Suprapubic skin (tissue), 4 donors: ENCODE results near the gene TANGO2. TPM values are rescaled to one million over a fixed set of nuclear protein-coding genes. Genes with fewer than 3 reads are reported as not detected.

Experiments
- DNase-seq, 2 donors: peaks; one replicate each; pipeline ENCODE4 v3.0.0-alpha.2; 2019; ENCODE audit warnings: low spot score in 2 of 2
- H3K27ac ChIP-seq: fragments of 200-600 bp; sonication (generic); one replicate; pipeline ENCODE4 v1.5.1; 2019
- H3K27me3 ChIP-seq: fragments of 200-600 bp; sonication (generic); one replicate; pipeline ENCODE4 v1.5.1; 2019
- H3K36me3 ChIP-seq: fragments of 200-600 bp; sonication (generic); one replicate; pipeline ENCODE4 v1.5.1; 2019
- H3K4me1 ChIP-seq: fragments of 200-600 bp; sonication (generic); one replicate; pipeline ENCODE4 v1.5.1; 2019
- H3K4me3 ChIP-seq: fragments of 200-600 bp; sonication (generic); one replicate; pipeline ENCODE4 v1.5.1; 2019; ENCODE audit warnings: mild to moderate bottlenecking
- H3K9me3 ChIP-seq: fragments of 200-600 bp; sonication (generic); one replicate; pipeline ENCODE4 v1.5.1; 2019
- EP300 ChIP-seq: sonication (generic); formaldehyde crosslinking; IDR thresholded peaks from one replicate; pipeline ENCODE4 v1.6.1; 2017; ENCODE audit warnings: antibody characterized with exemption
- POLR2A ChIP-seq, 2 donors: fragments of 450-650 bp; IDR thresholded peaks; one replicate each; pipeline ENCODE4 v1.6.1; 2017; ENCODE audit warnings: antibody characterized with exemption in 2 of 2, mild to moderate bottlenecking in 2 of 2, moderate library complexity in 2 of 2
- POLR2AphosphoS5 ChIP-seq, 3 donors: sonication (generic); formaldehyde crosslinking; IDR thresholded peaks; one replicate each; pipeline ENCODE4 v1.6.1; 2017; ENCODE audit warnings: antibody characterized with exemption in 3 of 3
- WGBS: methylation state at CpG from one replicate; pipeline ENCODE4 v1.1.5; 2018; 5-methylcytosine and 5-hydroxymethylcytosine counted together
- total RNA-seq, 4 donors: library from RNA; depleted of rRNA; stranded (reverse); fragments of >200 nt; gene quantifications; one replicate each; pipeline ENCODE4 v1.1.0, GENCODE V29; 2016
- TF ChIP-seq, protein P1 (sequence below), 2 donors: fragments of 200-600 bp in 1 of 2; fragments of 450-650 bp in 1 of 2; sonication (generic) in 1 of 2; IDR thresholded peaks; one replicate each; pipeline ENCODE4 v1.5.1; 2016 to 2019; ENCODE audit warnings: antibody characterized with exemption in 2 of 2, mild to moderate bottlenecking in 1 of 2, moderate library complexity in 1 of 2

Gene TANGO2
- total RNA-seq, 4 donors from 2014 or later: 23.1 to 31.9 (median 26.8) TPM

DNA sequence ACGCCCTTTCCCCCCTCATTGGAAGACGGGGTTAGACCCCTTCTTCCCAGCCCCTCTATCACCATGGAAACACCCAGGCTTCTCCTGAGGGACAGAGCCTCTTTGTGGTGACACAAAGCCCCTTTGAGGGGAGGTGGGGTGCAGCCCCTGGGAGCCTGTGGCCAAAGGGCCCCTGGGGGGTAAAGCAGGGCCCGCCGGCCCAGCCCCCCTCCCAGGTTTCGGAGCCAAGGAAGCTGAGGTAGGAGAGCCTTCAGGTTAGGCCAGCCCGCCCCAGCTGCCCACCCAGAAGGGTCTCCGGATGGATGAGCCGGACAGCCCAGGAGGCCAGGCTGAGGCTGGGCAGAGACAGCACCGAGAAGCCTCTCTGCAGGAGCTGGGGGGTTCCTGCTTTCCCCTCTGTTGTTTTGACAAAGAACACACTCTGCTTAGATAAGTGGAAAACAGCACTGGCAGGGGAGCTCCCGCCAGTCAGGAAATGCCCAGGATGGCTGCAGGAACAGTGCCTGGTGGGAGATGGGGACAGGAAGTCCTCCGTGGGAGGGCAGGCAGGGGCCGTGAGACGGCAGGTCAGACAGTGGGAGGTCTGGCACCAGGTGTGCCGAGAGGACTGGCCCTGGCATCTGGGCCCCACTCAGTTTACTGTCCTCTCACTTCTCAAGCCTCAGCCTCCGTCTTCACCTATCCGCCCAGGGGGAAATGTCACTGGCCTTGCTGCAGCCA is 22.5 kb upstream of the TANGO2 start:
- H3K9me3 ChIP-seq: no peaks in the 10 kb centered on the region
- DNase-seq: peak in 1 of 2 donors; percentile 48
- 82% methylated on average over 4 of the region's 16 CpGs for WGBS
- H3K36me3 ChIP-seq: no peaks in the 10 kb centered on the region
- TF ChIP-seq, protein P1, sequence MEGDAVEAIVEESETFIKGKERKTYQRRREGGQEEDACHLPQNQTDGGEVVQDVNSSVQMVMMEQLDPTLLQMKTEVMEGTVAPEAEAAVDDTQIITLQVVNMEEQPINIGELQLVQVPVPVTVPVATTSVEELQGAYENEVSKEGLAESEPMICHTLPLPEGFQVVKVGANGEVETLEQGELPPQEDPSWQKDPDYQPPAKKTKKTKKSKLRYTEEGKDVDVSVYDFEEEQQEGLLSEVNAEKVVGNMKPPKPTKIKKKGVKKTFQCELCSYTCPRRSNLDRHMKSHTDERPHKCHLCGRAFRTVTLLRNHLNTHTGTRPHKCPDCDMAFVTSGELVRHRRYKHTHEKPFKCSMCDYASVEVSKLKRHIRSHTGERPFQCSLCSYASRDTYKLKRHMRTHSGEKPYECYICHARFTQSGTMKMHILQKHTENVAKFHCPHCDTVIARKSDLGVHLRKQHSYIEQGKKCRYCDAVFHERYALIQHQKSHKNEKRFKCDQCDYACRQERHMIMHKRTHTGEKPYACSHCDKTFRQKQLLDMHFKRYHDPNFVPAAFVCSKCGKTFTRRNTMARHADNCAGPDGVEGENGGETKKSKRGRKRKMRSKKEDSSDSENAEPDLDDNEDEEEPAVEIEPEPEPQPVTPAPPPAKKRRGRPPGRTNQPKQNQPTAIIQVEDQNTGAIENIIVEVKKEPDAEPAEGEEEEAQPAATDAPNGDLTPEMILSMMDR (IDR thresholded peaks at IDR 0.05): no peak
- no peak for TF ChIP-seq POLR2AphosphoS5 (IDR thresholded peaks at IDR 0.05)
- no peak for TF ChIP-seq EP300
- TF ChIP-seq POLR2A (IDR thresholded peaks at IDR 0.05): no peak
- H3K27me3 ChIP-seq: no peaks in the 10 kb centered on the region
- H3K27ac ChIP-seq: no peak overlapping the region
- H3K4me1 ChIP-seq: peaks cover 22% of the 10 kb centered on the region
- H3K4me3 ChIP-seq: no peak overlapping the region

DNA sequence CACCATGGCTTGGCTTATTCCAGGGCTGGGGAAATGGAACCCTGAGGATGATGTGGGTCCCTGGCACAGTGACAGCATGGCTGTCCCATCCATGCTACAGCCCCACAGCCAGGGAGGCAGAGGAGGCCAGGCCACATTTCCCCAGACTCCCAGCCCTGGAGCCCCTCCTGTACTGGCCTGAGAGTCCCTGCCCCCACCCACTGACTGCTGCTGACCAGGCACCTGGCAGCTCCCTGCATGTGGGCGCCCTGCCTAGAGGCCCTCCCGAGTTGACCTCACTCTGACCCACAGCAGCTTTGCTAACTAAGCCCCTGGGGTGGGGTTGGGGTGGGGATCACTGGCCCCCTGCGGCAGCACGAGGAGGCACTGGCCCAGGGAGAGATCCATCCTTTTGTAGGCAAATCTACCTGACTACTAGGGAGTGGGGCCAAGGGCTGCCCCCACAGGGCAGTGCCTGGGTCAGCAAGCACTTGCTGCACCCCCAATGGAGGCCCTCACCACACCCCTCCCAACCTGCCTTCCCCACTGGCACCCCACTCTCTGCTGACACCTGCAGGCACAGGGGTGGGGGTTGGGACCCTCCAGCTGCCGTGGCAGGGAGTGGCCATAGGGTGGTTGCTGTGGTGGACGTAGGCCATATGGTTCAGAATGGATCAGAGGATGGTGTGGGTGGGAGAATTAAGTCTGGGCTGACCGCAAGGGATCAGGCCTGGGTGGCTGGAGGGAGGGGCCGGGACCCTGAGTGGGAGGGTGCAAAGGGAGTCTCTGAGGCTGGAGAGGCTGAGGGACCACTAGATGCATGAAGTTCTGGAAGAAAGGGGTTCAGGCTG is 21.7 kb upstream of the TANGO2 start:
- DNase-seq: peak in 1 of 2 donors; percentile 59
- Histone ChIP-seq H3K36me3 (no peaks in the 10 kb centered on the region), H3K4me3 (no peak overlapping the region), H3K4me1 (peaks cover 22% of the 10 kb centered on the region), H3K9me3 (no peaks in the 10 kb centered on the region), H3K27me3 (no peaks in the 10 kb centered on the region), H3K27ac (no peak overlapping the region)
- 82% methylated on average over 6 of the region's 8 CpGs for WGBS
- TF ChIP-seq POLR2AphosphoS5 (IDR thresholded peaks at IDR 0.05): no peak
- no peak for TF ChIP-seq EP300
- TF ChIP-seq POLR2A (IDR thresholded peaks at IDR 0.05): no peak
- TF ChIP-seq, protein P1 (IDR thresholded peaks at IDR 0.05): no peak

DNA sequence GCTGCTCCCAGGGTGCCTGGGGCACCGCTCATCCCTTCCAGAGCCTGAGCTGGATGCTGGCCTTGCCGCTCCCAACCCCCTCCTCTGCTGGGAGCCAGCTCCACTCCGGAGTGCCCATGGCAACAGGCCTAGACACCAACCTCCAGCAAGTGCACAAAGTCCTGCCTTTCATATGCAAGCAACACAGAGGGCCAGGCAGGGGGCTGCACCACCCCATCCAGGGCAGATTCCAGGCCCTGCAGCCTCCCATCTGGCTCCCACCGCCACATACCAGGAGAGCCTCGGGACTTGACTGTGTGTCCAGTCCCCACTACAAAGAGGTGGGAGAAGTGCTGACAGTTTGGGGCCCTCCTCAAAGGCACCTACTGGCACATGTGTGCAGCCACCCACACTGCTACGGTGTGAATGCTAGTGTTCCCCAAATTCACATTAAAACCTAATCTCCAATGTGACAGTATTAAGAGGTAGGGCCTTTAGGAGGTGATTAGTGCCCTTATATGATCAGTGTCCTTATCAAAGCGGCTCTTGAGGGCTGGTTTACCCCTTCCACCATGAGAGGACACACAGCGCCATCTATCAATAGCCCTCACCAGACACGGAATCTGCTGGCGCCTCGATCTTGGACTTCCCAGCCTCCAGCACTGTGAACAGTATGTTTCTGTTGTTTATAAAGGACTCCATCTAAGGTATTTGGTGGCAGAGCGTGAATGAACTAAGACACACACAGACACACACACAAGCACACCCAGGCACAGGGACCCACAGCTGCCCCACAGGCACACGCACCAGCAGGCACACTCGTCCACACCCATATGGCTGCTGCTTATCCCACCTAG is 20.4 kb upstream of the TANGO2 start:
- DNase-seq: no peak
- H3K27me3 ChIP-seq: no peaks in the 10 kb centered on the region
- no peak for TF ChIP-seq EP300
- TF ChIP-seq POLR2AphosphoS5 (IDR thresholded peaks at IDR 0.05): no peak
- TF ChIP-seq POLR2A (IDR thresholded peaks at IDR 0.05): no peak
- TF ChIP-seq, protein P1 (IDR thresholded peaks at IDR 0.05): no peak
- H3K36me3 ChIP-seq: no peaks in the 10 kb centered on the region
- 100% methylated on average over 7 of the region's 14 CpGs for WGBS
- no peaks in the 10 kb centered on the region for H3K9me3 ChIP-seq
- H3K4me1 ChIP-seq: peaks cover 22% of the 10 kb centered on the region
- no peak overlapping the region for H3K4me3 ChIP-seq
- no peak overlapping the region for H3K27ac ChIP-seq

DNA sequence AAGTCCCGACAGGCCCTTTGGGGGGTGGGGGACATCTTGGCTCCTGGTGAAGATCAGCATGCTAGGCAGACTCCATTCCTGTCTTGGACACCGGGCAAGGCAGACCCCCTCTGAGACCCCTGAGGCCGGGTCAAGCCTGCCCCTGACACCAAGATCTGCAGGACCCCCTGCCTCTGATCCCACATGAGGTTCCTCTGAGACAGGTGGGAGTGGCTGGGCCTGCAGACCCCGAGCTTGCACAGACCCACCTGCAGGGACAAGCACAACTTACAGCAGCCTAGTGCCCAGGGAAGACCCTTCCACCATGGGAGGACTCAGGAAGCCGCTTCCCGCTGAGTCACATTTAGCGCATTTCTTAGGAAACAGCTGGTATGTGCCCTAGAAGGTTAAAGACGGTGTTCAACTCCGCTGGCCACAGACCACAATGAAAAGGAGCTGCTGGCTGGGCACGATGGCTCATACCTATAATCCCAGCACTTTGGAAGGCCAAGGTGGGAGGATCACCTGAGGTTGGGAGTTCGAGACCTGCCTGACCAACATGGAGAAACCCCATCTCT is 19.8 kb upstream of the TANGO2 start:
- no peak for DNase-seq
- WGBS: 81% methylated on average over 8 of the region's 11 CpGs
- Histone ChIP-seq H3K4me3 (no peak overlapping the region), H3K27ac (no peak overlapping the region), H3K27me3 (no peaks in the 10 kb centered on the region), H3K9me3 (no peaks in the 10 kb centered on the region), H3K4me1 (peaks cover 16% of the 10 kb centered on the region), H3K36me3 (no peaks in the 10 kb centered on the region)
- TF ChIP-seq, protein P1 (IDR thresholded peaks at IDR 0.05): no peak
- TF ChIP-seq POLR2A (IDR thresholded peaks at IDR 0.05) (no peak), EP300 (no peak), POLR2AphosphoS5 (IDR thresholded peaks at IDR 0.05) (no peak)
